Upper lobe of left lung (tissue), 6 donors: ENCODE results near the gene SCAND1. TPM values are rescaled to one million over a fixed set of nuclear protein-coding genes. Genes with fewer than 3 reads are reported as not detected.
A peak's percentile ranks its signal among the peaks of the same experiment; 100 is the strongest.
"Not testable (repeated sequence)": the region's sequence is repeated elsewhere in the genome, so short reads cannot be mapped to it uniquely, and the experiment has no call there.

Source experiments
- ATAC-seq, 2 donors: fragments of 200-7000 bp; cut with Tn5 transposase; one replicate each; pipeline ENCODE4 v1.9.1; 2022; ENCODE audit warnings: mild to moderate bottlenecking in 2 of 2, moderate library complexity in 2 of 2; ENCODE audit not compliant: low FRiP score in 2 of 2
- DNase-seq, 2 donors: peaks; one replicate each; pipeline ENCODE4 v3.0.0-alpha.2; 2019 to 2020
- H3K27ac ChIP-seq, 4 donors: fragments of 200-600 bp; sonication (generic); one replicate each; pipeline ENCODE4 v1.5.1; 2016 to 2019
- H3K27me3 ChIP-seq, 4 donors: fragments of 200-600 bp; sonication (generic); one replicate each; pipeline ENCODE4 v1.5.1; 2017 to 2019
- H3K36me3 ChIP-seq, 4 donors: fragments of 200-600 bp; sonication (generic); one replicate each; pipeline ENCODE4 v1.5.1; 2016 to 2019
- H3K4me1 ChIP-seq, 4 donors: fragments of 200-600 bp; sonication (generic); one replicate each; pipeline ENCODE4 v1.5.1; 2018 to 2019
- H3K4me3 ChIP-seq, 4 donors: fragments of 200-600 bp; sonication (generic); one replicate each; pipeline ENCODE4 v1.5.1; 2017 to 2019; ENCODE audit warnings: mild to moderate bottlenecking in 2 of 4, moderate library complexity in 1 of 4
- H3K9me3 ChIP-seq, 4 donors: fragments of 200-600 bp; sonication (generic); one replicate each; pipeline ENCODE4 v1.5.1; 2018 to 2019
- CTCF ChIP-seq, 6 experiments: fragments of 450-650 bp in 4 of 6; fragments of 200-600 bp in 2 of 6; sonication (generic) in 2 of 6; IDR thresholded peaks; one replicate each; pipeline ENCODE4 v1.5.1; 2016 to 2019; ENCODE audit warnings: antibody characterized with exemption in 6 of 6
- EP300 ChIP-seq, 4 donors: sonication (generic); formaldehyde crosslinking; IDR thresholded peaks; one replicate each; pipeline ENCODE4 v1.5.1; 2017; ENCODE audit warnings: antibody characterized with exemption in 4 of 4, control low read depth in 2 of 4
- POLR2A ChIP-seq, 4 donors: fragments of 450-650 bp; IDR thresholded peaks; one replicate each; pipeline ENCODE4 v1.5.1; 2016 to 2017; ENCODE audit warnings: antibody characterized with exemption in 4 of 4, mild to moderate bottlenecking in 2 of 4
- POLR2AphosphoS5 ChIP-seq, 2 donors: sonication (generic); formaldehyde crosslinking; IDR thresholded peaks; one replicate each; pipeline ENCODE4 v1.5.1; 2017; ENCODE audit warnings: antibody characterized with exemption in 2 of 2
- WGBS, 2 donors: methylation state at CpG; one replicate each; pipeline ENCODE4 v1.1.5; 2017 to 2018; 5-methylcytosine and 5-hydroxymethylcytosine counted together
- total RNA-seq, 6 donors: library from RNA; depleted of rRNA in 4 of 6; stranded (reverse); fragments of >200 nt in 4 of 6; gene quantifications; one replicate each; pipeline versions ENCODE4 v1.1.0 to v1.2.1, GENCODE V29; 2016 to 2021
- donor health status: DM: no; HTN: no; CAD: no; lungs with moderate emphysema.
- donor health status: DM: no; HTN: yes; CAD: no; lungs with severe emphysema.

The SCAND1 gene
- total RNA-seq: 100 to 1,000 TPM in 2 of 6 donors, 10 to 100 TPM in 4; 51.1 to 143 (median 84.5) TPM

GRCh38 chr20:35954200-35954906, at the start of gene SCAND1:
TSS of gene SCAND1 (minus strand) at chr20:35954502. CDS start at chr20:35954284, 218 bp downstream.
- Histone ChIP-seq H3K36me3 (peaks cover 0 to 4% (median 0%) of the 10 kb centered on the region in 4 donors), H3K27me3 (no peaks in the 10 kb centered on the region), H3K27ac (peak within 1 kb of the TSS; percentile 98 to 100 (median 100)), H3K4me3 (peak within 1 kb of the TSS; percentile 58 to 98 (median 87)), H3K9me3 (no peaks in the 10 kb centered on the region), H3K4me1 (peaks cover 22 to 31% (median 22%) of the 10 kb centered on the region in 4 donors)
- TF ChIP-seq EP300 (IDR thresholded peaks at IDR 0.05) (peak in 1 of 4 donors; percentile 39), POLR2AphosphoS5 (IDR thresholded peaks at IDR 0.05) (peak; percentile 77 to 78), POLR2A (IDR thresholded peaks at IDR 0.05) (peak; percentile 27 to 89 (median 84)), CTCF (IDR thresholded peaks at IDR 0.05) (peak; percentile 93 to 98 (median 96))
- ATAC-seq (peak; percentile 97 to 98), DNase-seq (peak; percentile 96 to 98)
- 0 to 2% methylated on average over 5 to 27 of the region's 76 CpGs for WGBS, 2 donors

- Histone ChIP-seq H3K4me3 (no peak overlapping the region), H3K4me1 (no peaks in the 10 kb centered on the region), H3K36me3 (no peaks in the 10 kb centered on the region), H3K9me3 (peaks cover 0 to 10% (median 0%) of the 10 kb centered on the region in 4 donors), H3K27me3 (no peaks in the 10 kb centered on the region), H3K27ac (no peak overlapping the region)
- TF ChIP-seq CTCF (IDR thresholded peaks at IDR 0.05): no peak
- no peak for TF ChIP-seq POLR2A (IDR thresholded peaks at IDR 0.05)
- TF ChIP-seq EP300 (IDR thresholded peaks at IDR 0.05): no peak
- no peak for TF ChIP-seq POLR2AphosphoS5 (IDR thresholded peaks at IDR 0.05)
- ATAC-seq (no peak), DNase-seq (no peak)
- 53 to 64% methylated on average over 1 of the region's 1 CpG for WGBS, 2 donors
Measured at GRCh38 chr20:36004045-36004444, 49.7 kb upstream of the SCAND1 start.

- ATAC-seq (no peak), DNase-seq (no peak)
- peaks cover 0 to 10% (median 0%) of the 10 kb centered on the region in 4 donors for H3K9me3 ChIP-seq
Measured at GRCh38 chr20:36002855-36003254, 48.6 kb upstream of the SCAND1 start.

GRCh38 chr20:36001331-36001730, 47.0 kb upstream of the SCAND1 start:
- H3K27ac ChIP-seq, H3K9me3 ChIP-seq, H3K27me3 ChIP-seq, ATAC-seq, H3K36me3 ChIP-seq, H3K4me3 ChIP-seq, H3K4me1 ChIP-seq: not testable (repeated sequence)
- WGBS, 2 donors: no CpG with 5 or more reads among the region's 34 CpGs
- peak in 1 of 2 donors; percentile 56 for DNase-seq

More at GRCh38 chr20:36002855-36003254, 48.6 kb upstream of the SCAND1 start:
- H3K27ac ChIP-seq: no peak overlapping the region
- TF ChIP-seq EP300 (IDR thresholded peaks at IDR 0.05): no peak
- no peak for TF ChIP-seq POLR2A (IDR thresholded peaks at IDR 0.05)
- no peak for TF ChIP-seq CTCF (IDR thresholded peaks at IDR 0.05)
- TF ChIP-seq POLR2AphosphoS5 (IDR thresholded peaks at IDR 0.05): no peak
- no peak overlapping the region for H3K4me3 ChIP-seq
- H3K27me3 ChIP-seq: no peaks in the 10 kb centered on the region
- H3K36me3 ChIP-seq: no peaks in the 10 kb centered on the region
- H3K4me1 ChIP-seq: no peaks in the 10 kb centered on the region

GRCh38 chr20:35996492-35996891, 42.2 kb upstream of the SCAND1 start:
- 94 to 96% methylated on average over 8 of the region's 8 CpGs for WGBS, 2 donors
- H3K9me3 ChIP-seq, ATAC-seq, H3K4me3 ChIP-seq, H3K27ac ChIP-seq, DNase-seq, H3K36me3 ChIP-seq, H3K27me3 ChIP-seq: not testable (repeated sequence)
- H3K4me1 ChIP-seq: peaks cover 0 to 11% (median 7%) of the 10 kb centered on the region in 4 donors
